HEK293 (cell line): Measurements from ENCODE around the gene NFIB.

Source experiments
- CTCF ChIA-PET: fragments of 350-600 bp; formaldehyde crosslinking; extraction: SDS; loops from one replicate; lab custom pipeline; 2021; ENCODE audit warnings: antibody characterized with exemption; lab: Yijun Ruan, JAX
- POLR2A ChIA-PET: fragments of 300-600 bp; formaldehyde crosslinking; extraction: SDS; loops from one replicate; lab custom pipeline; 2020; ENCODE audit warnings: antibody characterized with exemption, inconsistent platforms; lab: Yijun Ruan, JAX
- H3K27ac ChIP-seq: fragments of 200-500 bp; sonication (Bioruptor generic); 2 replicates; pipeline ENCODE4 v1.5.1; 2014; ENCODE audit warnings: low read depth, low read length, control low read depth, inconsistent platforms; ENCODE audit errors: extremely low read depth
- H3K36me3 ChIP-seq, 2 experiments: fragments of 200-500 bp in 1 of 2; sonication (Bioruptor generic) in 1 of 2; 1 replicate in 1 of 2; 2 replicates in 1 of 2; pipeline ENCODE4 v1.5.1; 2014 to 2017; ENCODE audit warnings: inconsistent platforms in 2 of 2, low read length in 2 of 2; ENCODE audit not compliant: control insufficient read depth in 2 of 2, insufficient read depth in 1 of 2
- H3K4me1 ChIP-seq: fragments of 200-500 bp; sonication (Bioruptor generic); 2 replicates; pipeline ENCODE4 v1.5.1; 2014; ENCODE audit warnings: mild to moderate bottlenecking, low read length, inconsistent platforms; ENCODE audit not compliant: control insufficient read depth, insufficient read depth
- H3K4me3 ChIP-seq: 2 replicates; pipeline ENCODE4 v1.5.1; 2011; ENCODE audit warnings: low read depth, mild to moderate bottlenecking, control low read depth, low read length, moderate library complexity
- H3K9me3 ChIP-seq: fragments of 200-500 bp; sonication (Bioruptor generic); 2 replicates; pipeline ENCODE4 v1.5.1; 2014; ENCODE audit warnings: low read depth, low read length, inconsistent platforms; ENCODE audit not compliant: control insufficient read depth, insufficient read depth
- ATF2 ChIP-seq: fragments of 450-650 bp; formaldehyde crosslinking; IDR thresholded peaks from 2 replicates; pipeline ENCODE4 v1.5.1; 2016; ENCODE audit warnings: missing biosample characterization, missing genetic modification characterization, low read depth
- FEZF1 ChIP-seq: fragments of 450-650 bp; formaldehyde crosslinking; IDR thresholded peaks from 2 replicates; pipeline ENCODE4 v1.5.1; 2016; ENCODE audit warnings: missing biosample characterization, missing genetic modification characterization
- MYNN ChIP-seq: fragments of 450-650 bp; formaldehyde crosslinking; IDR thresholded peaks from 2 replicates; pipeline ENCODE4 v1.5.1; 2016; ENCODE audit warnings: missing biosample characterization, missing genetic modification characterization, borderline replicate concordance
- PRDM6 ChIP-seq: fragments of 450-650 bp; formaldehyde crosslinking; IDR thresholded peaks from 2 replicates; pipeline ENCODE4 v1.5.1; 2017; ENCODE audit warnings: missing biosample characterization, missing genetic modification characterization
- TRIM28 ChIP-seq: IDR thresholded peaks from 2 replicates; pipeline ENCODE4 v1.6.1; 2011; ENCODE audit warnings: low read length, control low read depth, borderline replicate concordance
- ZBTB20 ChIP-seq: fragments of 450-650 bp; formaldehyde crosslinking; IDR thresholded peaks from 2 replicates; pipeline ENCODE4 v1.5.1; 2016; ENCODE audit warnings: missing biosample characterization, missing genetic modification characterization
- ZBTB21 ChIP-seq: fragments of 450-650 bp; formaldehyde crosslinking; IDR thresholded peaks from 2 replicates; pipeline ENCODE4 v1.5.1; 2017; ENCODE audit warnings: missing biosample characterization, missing genetic modification characterization
- ZEB2 ChIP-seq: fragments of 450-650 bp; formaldehyde crosslinking; IDR thresholded peaks from 2 replicates; pipeline ENCODE4 v1.5.1; 2016; ENCODE audit warnings: missing biosample characterization, missing genetic modification characterization
- ZNF114 ChIP-seq: fragments of 450-650 bp; formaldehyde crosslinking; IDR thresholded peaks from 2 replicates; pipeline ENCODE4 v1.5.0; 2017; ENCODE audit warnings: missing biosample characterization, missing genetic modification characterization
- ZNF157 ChIP-seq: fragments of 450-650 bp; formaldehyde crosslinking; IDR thresholded peaks from 2 replicates; pipeline ENCODE4 v1.5.1; 2016; ENCODE audit warnings: missing biosample characterization, missing genetic modification characterization
- ZNF214 ChIP-seq: fragments of 450-650 bp; formaldehyde crosslinking; IDR thresholded peaks from 2 replicates; pipeline ENCODE4 v1.5.1; 2017; ENCODE audit warnings: missing biosample characterization, mild to moderate bottlenecking, missing genetic modification characterization, borderline replicate concordance
- ZNF24 ChIP-seq: fragments of 450-650 bp; formaldehyde crosslinking; IDR thresholded peaks from 2 replicates; pipeline ENCODE4 v1.5.1; 2016; ENCODE audit warnings: missing biosample characterization, missing genetic modification characterization
- ZNF266 ChIP-seq: fragments of 450-650 bp; formaldehyde crosslinking; IDR thresholded peaks from 2 replicates; pipeline ENCODE4 v1.5.1; 2016; ENCODE audit warnings: missing biosample characterization, missing genetic modification characterization, low read depth
- ZNF398 ChIP-seq: fragments of 450-650 bp; formaldehyde crosslinking; IDR thresholded peaks from 2 replicates; pipeline ENCODE4 v1.5.1; 2017; ENCODE audit warnings: missing biosample characterization, missing genetic modification characterization
- ZNF449 ChIP-seq: fragments of 450-650 bp; formaldehyde crosslinking; IDR thresholded peaks from 2 replicates; pipeline ENCODE4 v1.5.1; 2017; ENCODE audit warnings: missing biosample characterization, mild to moderate bottlenecking, missing genetic modification characterization, moderate library complexity
- ZNF544 ChIP-seq: fragments of 450-650 bp; formaldehyde crosslinking; IDR thresholded peaks from 2 replicates; pipeline ENCODE4 v1.5.0; 2017; ENCODE audit warnings: missing biosample characterization, missing genetic modification characterization
- ZNF654 ChIP-seq: fragments of 450-650 bp; formaldehyde crosslinking; IDR thresholded peaks from 2 replicates; pipeline ENCODE4 v1.5.1; 2016; ENCODE audit warnings: low read depth, missing biosample characterization, missing genetic modification characterization
- ZNF660 ChIP-seq: fragments of 450-650 bp; IDR thresholded peaks from 2 replicates; pipeline ENCODE4 v1.5.1; 2018; ENCODE audit warnings: missing biosample characterization, mild to moderate bottlenecking, missing genetic modification characterization
- ZNF677 ChIP-seq: fragments of 450-650 bp; IDR thresholded peaks from 2 replicates; pipeline ENCODE4 v1.5.0; 2018; ENCODE audit warnings: missing biosample characterization, mild to moderate bottlenecking, missing genetic modification characterization, moderate library complexity
- ZNF692 ChIP-seq: fragments of 450-650 bp; formaldehyde crosslinking; IDR thresholded peaks from 2 replicates; pipeline ENCODE4 v1.5.1; 2016; ENCODE audit warnings: missing biosample characterization, missing genetic modification characterization
- ZNF707 ChIP-seq: fragments of 450-650 bp; formaldehyde crosslinking; IDR thresholded peaks from 2 replicates; pipeline ENCODE4 v1.5.1; 2016; ENCODE audit warnings: missing biosample characterization, missing genetic modification characterization
- ZSCAN5A ChIP-seq: fragments of 450-650 bp; formaldehyde crosslinking; IDR thresholded peaks from 2 replicates; pipeline ENCODE4 v1.5.1; 2016; ENCODE audit warnings: missing biosample characterization, missing genetic modification characterization
- ZXDB ChIP-seq: fragments of 450-650 bp; formaldehyde crosslinking; IDR thresholded peaks from 2 replicates; pipeline ENCODE4 v1.5.1; 2016; ENCODE audit warnings: missing biosample characterization, missing genetic modification characterization

Gene NFIB

GRCh38 chr9:14353222-14354056, 39.5 kb upstream of the NFIB start (continued):
- no peak for TF ChIP-seq ATF2 (tag by site-specific recombination)
- no peak for TF ChIP-seq ZNF707 (tag by site-specific recombination)
- no peak for TF ChIP-seq ZNF214
- peak; percentile 72 for TF ChIP-seq ZNF654 (tag by site-specific recombination)
- TF ChIP-seq ZNF677 (tag by site-specific recombination): no peak
- no peak for TF ChIP-seq ZNF114
- TF ChIP-seq ZNF24 (tag by site-specific recombination): no peak
- TF ChIP-seq ZNF157: no peak
- no peak for TF ChIP-seq ZNF692 (tag by site-specific recombination)
- no peak for TF ChIP-seq ZNF398 (tag by site-specific recombination)
- TF ChIP-seq ZBTB21 (tag by site-specific recombination): no peak
- TF ChIP-seq ZNF660 (tag by site-specific recombination): no peak; the same call in 1 of the 2 replicates
- no peak for TF ChIP-seq MYNN

GRCh38 chr9:14352503-14352902, 38.6 kb upstream of the NFIB start:
- Histone ChIP-seq H3K4me3 (no peak overlapping the region), H3K36me3 (no peaks in the 10 kb centered on the region), H3K27ac (peak overlapping the region; percentile 28; the same call in 1 of the 2 replicates), H3K4me1 (peaks cover 3% of the 10 kb centered on the region; the same call in 1 of the 2 replicates), H3K9me3 (no peaks in the 10 kb centered on the region)
- CTCF ChIA-PET: interaction anchor here (0.7 to 3.5 kb wide), 32 partner anchors 10 to 1650 kb away, joined by 3 to 38 read pairs (median 4); no protein-coding TSS in a partner anchor
- TF ChIP-seq TRIM28 (no peak), FEZF1 (0 out of 2 replicates have a peak, but pooled peaks have one; percentile 9), ZXDB (tag by site-specific recombination) (peak; percentile 29; the same call in 1 of the 2 replicates), ZBTB20 (tag by site-specific recombination) (peak; percentile 13; the same call in 1 of the 2 replicates)
- POLR2A ChIA-PET: interaction anchor here (1.2 to 2.5 kb wide), 2 partner anchors 38 to 384 kb away, joined by 6 to 7 read pairs; partner anchors contain the start of gene NFIB

- Histone ChIP-seq H3K4me1 (peaks cover 3% of the 10 kb centered on the region; the same call in 1 of the 2 replicates), H3K9me3 (no peaks in the 10 kb centered on the region), H3K36me3 (no peaks in the 10 kb centered on the region), H3K27ac (no peak overlapping the region), H3K4me3 (no peak overlapping the region)
- ChIA-PET CTCF (interaction anchor here (0.6 to 3.5 kb wide), 6 partner anchors 26 to 931 kb away, joined by 3 to 38 read pairs (median 6); no protein-coding TSS in a partner anchor), POLR2A (no interaction called here)
- TF ChIP-seq PRDM6 (no peak), ZNF266 (tag by site-specific recombination) (no peak), ZNF449 (tag by site-specific recombination) (no peak), ZEB2 (tag by site-specific recombination) (no peak), ZNF544 (tag by site-specific recombination) (no peak), ZSCAN5A (tag by site-specific recombination) (no peak)
Observed at GRCh38 chr9:14351221-14351836, 37.4 kb upstream of the NFIB start.
